ENCODE data around the gene UPF2. TPM values are rescaled to one million over a fixed set of nuclear protein-coding genes. Genes with fewer than 3 reads are reported as not detected.

Gene UPF2
- total and polyA plus RNA-seq, 10 of the 15 experiments (the other 5 are each of a cell fraction or from before 2014, with no cell fraction given), result 21.0 to 44.4 (median 25.9) TPM

GRCh38 chr10:12068449-12069269, 26.1 kb upstream of the UPF2 start, which contains the start of gene DHTKD1 (continued):
- no peak for TF ChIP-seq ZNF592 (IDR thresholded peaks at IDR 0.05)
- TF ChIP-seq HDAC6 (IDR thresholded peaks at IDR 0.05; ENCODE audit: unreplicated experiment), result no peak
- TF ChIP-seq MXI1 (IDR thresholded peaks at IDR 0.05; ENCODE audit: low read depth, low read length), result peak; percentile 76
- no peak for TF ChIP-seq ASH2L (IDR thresholded peaks at IDR 0.05; ENCODE audit: borderline replicate concordance, low read depth)
- TF ChIP-seq CHD4 (IDR thresholded peaks at IDR 0.05), result no peak
- peak; percentile 74; the same call in 1 of the 2 replicates for TF ChIP-seq RB1 (IDR thresholded peaks at IDR 0.05; ENCODE audit: borderline replicate concordance)
- peak; percentile 84; the same call in 1 of the 2 replicates for TF ChIP-seq CBX5 (IDR thresholded peaks at IDR 0.05; ENCODE audit: low read depth)
- TF ChIP-seq SUZ12 (IDR thresholded peaks at IDR 0.05; ENCODE audit: unreplicated experiment), result no peak
- TF ChIP-seq CBX3 (IDR thresholded peaks at IDR 0.05; ENCODE audit: borderline replicate concordance, low read depth), result no peak
- peak; percentile 44; the same call in 1 of the 2 replicates for TF ChIP-seq TCF3 (IDR thresholded peaks at IDR 0.05; ENCODE audit: borderline replicate concordance, insufficient read depth, low read depth, low read length)
- TF ChIP-seq EED (IDR thresholded peaks at IDR 0.05; ENCODE audit: low read depth), result peak; percentile 91
- TF ChIP-seq ZNF622 (IDR thresholded peaks at IDR 0.05), result no peak
- no peak for TF ChIP-seq BCLAF1 (IDR thresholded peaks at IDR 0.05)
- TF ChIP-seq YY1 (IDR thresholded peaks at IDR 0.05; ENCODE audit: low read depth, low read length), result peak; percentile 62
- TF ChIP-seq TARDBP (IDR thresholded peaks at IDR 0.05; ENCODE audit: borderline replicate concordance), result no peak
- peak; percentile 33; the same call in 1 of the 2 replicates for TF ChIP-seq ELK1 (IDR thresholded peaks at IDR 0.05; ENCODE audit: low read depth, low read length)
- TF ChIP-seq CHD1 (IDR thresholded peaks at IDR 0.05; ENCODE audit: low read depth, low read length), result no peak
- TF ChIP-seq NBN (IDR thresholded peaks at IDR 0.05), result peak; percentile 51
- TF ChIP-seq FOXK2 (IDR thresholded peaks at IDR 0.05), result no peak
- peak; percentile 33 for TF ChIP-seq KLF5 (IDR thresholded peaks at IDR 0.05; ENCODE audit: partially characterized antibody)
- TF ChIP-seq ZBTB33 (IDR thresholded peaks at IDR 0.05), result no peak

Data from GM12878 (cell line).